Parathyroid adenoma (tissue), 2 donors: ENCODE data around the gene HPS5.
"Not testable (repeated sequence)": the region's sequence is repeated elsewhere in the genome, so short reads cannot be mapped to it uniquely, and the experiment has no call there.

Source experiments
- H2AFZ ChIP-seq: fragments of 300-600 bp; sonication (generic); one replicate; pipeline ENCODE4 v1.7.0; 2017; ENCODE audit warnings: antibody characterized with exemption, mild to moderate bottlenecking
- H3K27ac ChIP-seq: fragments of 300-600 bp; sonication (generic); one replicate; pipeline ENCODE4 v1.7.0; 2017
- H3K27me3 ChIP-seq: fragments of 300-600 bp; sonication (generic); one replicate; pipeline ENCODE4 v1.7.0; 2017; ENCODE audit warnings: low read length; ENCODE audit not compliant: control insufficient read depth, insufficient read depth
- H3K36me3 ChIP-seq: fragments of 300-600 bp; sonication (generic); one replicate; pipeline ENCODE4 v1.7.0; 2017; ENCODE audit warnings: low read length; ENCODE audit not compliant: control insufficient read depth, insufficient read depth
- H3K4me1 ChIP-seq: fragments of 300-600 bp; sonication (generic); one replicate; pipeline ENCODE4 v1.7.0; 2017; ENCODE audit warnings: control low read depth
- H3K4me2 ChIP-seq: fragments of 300-600 bp; sonication (generic); one replicate; pipeline ENCODE4 v1.7.0; 2017; ENCODE audit warnings: low read length
- H3K4me3 ChIP-seq: fragments of 300-600 bp; sonication (generic); one replicate; pipeline ENCODE4 v1.7.0; 2017; ENCODE audit warnings: low read depth, low read length
- H3K79me2 ChIP-seq: fragments of 300-600 bp; sonication (generic); one replicate; pipeline ENCODE4 v1.7.0; 2017; ENCODE audit warnings: control low read depth
- H3K9ac ChIP-seq: fragments of 300-600 bp; sonication (generic); one replicate; pipeline ENCODE4 v1.7.0; 2017; ENCODE audit warnings: mild to moderate bottlenecking
- H3K9me3 ChIP-seq: fragments of 300-600 bp; sonication (generic); one replicate; pipeline ENCODE4 v1.7.0; 2017; ENCODE audit warnings: low read length; ENCODE audit not compliant: control insufficient read depth
- TF ChIP-seq, protein P1 (sequence below): fragments of 300-600 bp; sonication (generic); IDR thresholded peaks from one replicate; pipeline ENCODE4 v1.7.0; 2017; ENCODE audit warnings: antibody characterized with exemption, mild to moderate bottlenecking
- donor health status: primary hyperparathyroidism.

Gene HPS5

GRCh38 chr11:18282626-18283025, 39.3 kb downstream of the HPS5 start:
- Histone ChIP-seq H2AFZ (no peak overlapping the region), H3K36me3 (no peaks in the 10 kb centered on the region), H3K4me1 (no peaks in the 10 kb centered on the region), H3K4me2 (no peak overlapping the region), H3K27ac (no peak overlapping the region), H3K27me3 (no peaks in the 10 kb centered on the region), H3K79me2 (no peaks in the 10 kb centered on the region), H3K9ac (no peak overlapping the region), H3K9me3 (no peaks in the 10 kb centered on the region), H3K4me3 (no peak overlapping the region)
- TF ChIP-seq, protein P1, sequence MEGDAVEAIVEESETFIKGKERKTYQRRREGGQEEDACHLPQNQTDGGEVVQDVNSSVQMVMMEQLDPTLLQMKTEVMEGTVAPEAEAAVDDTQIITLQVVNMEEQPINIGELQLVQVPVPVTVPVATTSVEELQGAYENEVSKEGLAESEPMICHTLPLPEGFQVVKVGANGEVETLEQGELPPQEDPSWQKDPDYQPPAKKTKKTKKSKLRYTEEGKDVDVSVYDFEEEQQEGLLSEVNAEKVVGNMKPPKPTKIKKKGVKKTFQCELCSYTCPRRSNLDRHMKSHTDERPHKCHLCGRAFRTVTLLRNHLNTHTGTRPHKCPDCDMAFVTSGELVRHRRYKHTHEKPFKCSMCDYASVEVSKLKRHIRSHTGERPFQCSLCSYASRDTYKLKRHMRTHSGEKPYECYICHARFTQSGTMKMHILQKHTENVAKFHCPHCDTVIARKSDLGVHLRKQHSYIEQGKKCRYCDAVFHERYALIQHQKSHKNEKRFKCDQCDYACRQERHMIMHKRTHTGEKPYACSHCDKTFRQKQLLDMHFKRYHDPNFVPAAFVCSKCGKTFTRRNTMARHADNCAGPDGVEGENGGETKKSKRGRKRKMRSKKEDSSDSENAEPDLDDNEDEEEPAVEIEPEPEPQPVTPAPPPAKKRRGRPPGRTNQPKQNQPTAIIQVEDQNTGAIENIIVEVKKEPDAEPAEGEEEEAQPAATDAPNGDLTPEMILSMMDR: no peak

GRCh38 chr11:18280438-18281045, 41.4 kb downstream of the HPS5 start:
- H3K27ac ChIP-seq: no peak overlapping the region

DNA sequence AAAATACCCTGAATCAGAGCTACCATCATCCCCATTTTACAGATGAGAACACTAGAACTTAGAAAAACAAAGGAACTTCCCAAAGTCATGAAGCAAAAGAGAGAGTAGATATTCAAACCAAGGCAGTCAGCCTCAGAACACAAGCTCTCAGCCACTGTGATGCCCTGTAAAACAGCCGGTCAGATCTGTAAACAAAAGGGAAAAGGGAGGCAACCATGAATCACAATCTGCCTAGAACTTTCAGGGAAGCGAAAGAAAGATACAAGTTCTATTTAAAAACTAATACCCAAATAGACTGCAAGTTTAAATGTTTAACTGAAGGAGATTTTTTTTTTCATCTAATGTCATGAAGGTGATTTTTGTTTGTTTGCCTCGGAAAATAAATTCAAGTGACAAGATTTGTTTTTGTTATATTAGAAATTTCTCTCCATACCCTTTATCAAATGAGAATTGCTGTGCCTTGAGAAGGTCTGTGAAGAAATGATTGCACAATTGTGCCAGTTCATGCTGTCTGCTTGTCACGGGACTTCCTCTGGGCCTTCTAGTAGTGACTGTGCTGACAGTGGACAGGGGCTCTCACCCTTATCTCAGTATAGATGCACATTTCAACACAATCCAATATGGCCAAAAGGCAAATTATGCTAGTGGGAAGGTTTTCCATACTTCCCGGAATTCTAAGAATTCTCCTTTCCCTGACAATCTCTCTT, 44.2 kb downstream of the HPS5 start:
- no peaks in the 10 kb centered on the region for H3K79me2 ChIP-seq
- no peaks in the 10 kb centered on the region for H3K9me3 ChIP-seq
- H3K4me1 ChIP-seq: no peaks in the 10 kb centered on the region
- H3K27me3 ChIP-seq: no peaks in the 10 kb centered on the region
- no peaks in the 10 kb centered on the region for H3K36me3 ChIP-seq
- no peak overlapping the region for H3K4me2 ChIP-seq
- H3K4me3 ChIP-seq: no peak overlapping the region
- H2AFZ ChIP-seq: no peak overlapping the region
- no peak overlapping the region for H3K27ac ChIP-seq
- H3K9ac ChIP-seq: no peak overlapping the region
- TF ChIP-seq, protein P1: no peak

More at GRCh38 chr11:18280438-18281045, 41.4 kb downstream of the HPS5 start:
- TF ChIP-seq, protein P1: no peak
- no peaks in the 10 kb centered on the region for H3K4me1 ChIP-seq
- no peaks in the 10 kb centered on the region for H3K27me3 ChIP-seq
- H3K4me2 ChIP-seq: no peak overlapping the region
- H3K36me3 ChIP-seq: no peaks in the 10 kb centered on the region
- H3K9me3 ChIP-seq: no peaks in the 10 kb centered on the region
- H3K4me3 ChIP-seq: no peak overlapping the region
- no peak overlapping the region for H3K9ac ChIP-seq
- no peaks in the 10 kb centered on the region for H3K79me2 ChIP-seq
- H2AFZ ChIP-seq: no peak overlapping the region

- H3K4me1 ChIP-seq: no peaks in the 10 kb centered on the region
- no peak overlapping the region for H3K4me2 ChIP-seq
- no peaks in the 10 kb centered on the region for H3K36me3 ChIP-seq
- H3K27ac ChIP-seq: no peak overlapping the region
- H3K9ac ChIP-seq: no peak overlapping the region
- no peaks in the 10 kb centered on the region for H3K9me3 ChIP-seq
- H3K79me2 ChIP-seq: no peaks in the 10 kb centered on the region
- no peak overlapping the region for H2AFZ ChIP-seq
- TF ChIP-seq, protein P1: no peak
- H3K27me3 ChIP-seq: no peaks in the 10 kb centered on the region
- no peak overlapping the region for H3K4me3 ChIP-seq
Observed at GRCh38 chr11:18271206-18271605, 50.7 kb downstream of the HPS5 start.

DNA sequence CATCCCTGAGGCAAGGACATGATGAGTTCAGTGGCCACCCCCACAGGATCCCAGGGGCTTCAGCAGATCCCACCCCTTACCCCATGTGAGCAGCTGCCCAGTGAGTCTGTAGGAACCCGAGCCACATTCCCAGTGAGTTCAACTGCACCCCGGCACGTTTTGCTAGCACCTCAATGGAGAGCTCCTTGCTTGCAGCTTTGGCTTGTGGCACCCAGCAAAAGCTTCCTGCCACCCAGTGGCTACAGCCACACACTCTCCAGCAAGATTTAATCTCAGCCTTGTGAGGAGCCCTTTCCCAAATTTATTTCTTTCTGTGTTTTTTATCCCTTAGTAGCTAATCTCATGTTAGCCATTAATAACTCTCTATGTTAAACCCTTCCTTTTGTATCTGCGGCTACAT, 51.8 kb downstream of the HPS5 start:
- H3K27ac ChIP-seq: no peak overlapping the region
- no peaks in the 10 kb centered on the region for H3K36me3 ChIP-seq
- no peaks in the 10 kb centered on the region for H3K4me1 ChIP-seq
- H3K4me3 ChIP-seq: no peak overlapping the region
- no peak overlapping the region for H3K4me2 ChIP-seq
- H3K79me2 ChIP-seq: no peaks in the 10 kb centered on the region
- H3K9ac ChIP-seq: no peak overlapping the region
- no peaks in the 10 kb centered on the region for H3K27me3 ChIP-seq
- TF ChIP-seq, protein P1: no peak
- no peak overlapping the region for H2AFZ ChIP-seq
- no peaks in the 10 kb centered on the region for H3K9me3 ChIP-seq

DNA sequence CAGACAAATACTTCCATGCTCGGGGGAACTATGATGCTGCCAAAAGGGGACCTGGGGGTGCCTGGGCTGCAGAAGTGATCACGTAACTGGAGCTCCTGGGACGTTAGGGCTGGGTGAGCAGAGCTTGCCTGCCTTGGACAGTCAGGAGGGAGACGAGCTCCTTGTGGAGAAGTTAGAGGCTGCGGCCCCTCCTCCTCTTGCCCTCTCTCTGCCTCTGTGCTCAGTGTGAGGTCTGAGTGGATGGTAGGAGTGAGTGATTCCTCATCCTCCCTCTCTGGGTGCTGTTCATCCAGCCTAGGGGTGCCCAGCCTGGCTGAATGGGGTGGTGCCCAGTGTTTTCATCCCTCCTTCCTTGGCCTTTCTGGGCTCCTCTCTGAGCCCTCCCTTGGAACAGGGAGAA, 52.7 kb downstream of the HPS5 start:
- H3K4me1 ChIP-seq, H3K4me2 ChIP-seq, H3K9ac ChIP-seq, H3K4me3 ChIP-seq, H3K27ac ChIP-seq, H3K79me2 ChIP-seq, H3K36me3 ChIP-seq, H3K9me3 ChIP-seq, H3K27me3 ChIP-seq, H2AFZ ChIP-seq: not testable (repeated sequence)
